ENCODE results near the gene TMPO. TPM values are rescaled to one million over a fixed set of nuclear protein-coding genes. Genes with fewer than 3 reads are reported as not detected.
"Not testable (repeated sequence)": the region's sequence is repeated elsewhere in the genome, so short reads cannot be mapped to it uniquely, and the experiment has no call there.

Gene TMPO
- total RNA-seq, 6 experiments from 2014 or later, result 19.8 to 43.2 (median 29.9) TPM

GRCh38 chr12:98592825-98593322 is 77.5 kb downstream of the TMPO start:
- no peaks in the 10 kb centered on the region for H3K9me3 ChIP-seq
- H3K4me1 ChIP-seq, result peaks cover 0 to 12% (median 5%) of the 10 kb centered on the region in 4 donors
- H3K27me3 ChIP-seq, result no peaks in the 10 kb centered on the region
- peaks cover 8 to 23% (median 12%) of the 10 kb centered on the region in 4 donors for H3K36me3 ChIP-seq
- ATAC-seq (peak in 2 of 4 donors; percentile 3), DNase-seq (no peak)
- WGBS (ENCODE audit: insufficient coverage, low coverage, low lambda C conversion rate, missing lambda C conversion rate), result 39% methylated on average over 9 of the region's 9 CpGs
- TF ChIP-seq CTCF (IDR thresholded peaks at IDR 0.05) (no peak), POLR2A (IDR thresholded peaks at IDR 0.05) (no peak)
- peak overlapping the region; percentile 33 to 95 (median 95) for H3K4me3 ChIP-seq
- peak overlapping the region; percentile 99 to 100 (median 99) for H3K27ac ChIP-seq
- intact Hi-C loops (cut with DNase I), result no loop called here

- DNase-seq (peak; percentile 96 to 98 (median 98)), ATAC-seq (peak; percentile 97 to 99 (median 98))
- H3K27ac ChIP-seq, result peak within 1 kb of the TSS; percentile 99 to 100 (median 99)
- no peaks in the 10 kb centered on the region for H3K27me3 ChIP-seq
- 0% methylated on average over 11 of the region's 67 CpGs for WGBS (ENCODE audit: insufficient coverage, low coverage, low lambda C conversion rate, missing lambda C conversion rate)
- H3K4me1 ChIP-seq, result peaks cover 0 to 12% (median 5%) of the 10 kb centered on the region in 4 donors
- H3K36me3 ChIP-seq, result peaks cover 12 to 29% (median 18%) of the 10 kb centered on the region in 4 donors
- H3K9me3 ChIP-seq, result no peaks in the 10 kb centered on the region
- intact Hi-C loops (cut with DNase I), result no loop called here
- H3K4me3 ChIP-seq, result peak within 1 kb of the TSS; percentile 95 to 98 (median 95)
- TF ChIP-seq POLR2A (IDR thresholded peaks at IDR 0.05) (peak; percentile 97), CTCF (IDR thresholded peaks at IDR 0.05) (no peak)
These were observed 78.1 kb downstream of the TMPO start, which contains the start of gene SLC25A3 for GRCh38 chr12:98593351-98594049. Gene SLC25A3 (plus strand): TSS chr12:98593686. CDS start chr12:98593979, 293 bp downstream.

- Histone ChIP-seq H3K27me3 (no peaks in the 10 kb centered on the region), H3K36me3 (peaks cover 15 to 37% (median 25%) of the 10 kb centered on the region in 4 donors), H3K4me1 (peaks cover 0 to 12% (median 5%) of the 10 kb centered on the region in 4 donors), H3K4me3 (peak overlapping the region; percentile 95 to 98 (median 95)), H3K9me3 (no peaks in the 10 kb centered on the region), H3K27ac (peak overlapping the region; percentile 99 to 100 (median 99))
- intact Hi-C loops (cut with DNase I), result no loop called here
- WGBS (ENCODE audit: insufficient coverage, low coverage, low lambda C conversion rate, missing lambda C conversion rate), result 0% methylated on average over 18 of the region's 35 CpGs
- TF ChIP-seq POLR2A (IDR thresholded peaks at IDR 0.05), result no peak
- TF ChIP-seq CTCF (IDR thresholded peaks at IDR 0.05), result no peak
- peak; percentile 26 to 59 (median 54) for ATAC-seq
- DNase-seq, result peak; percentile 48 to 72 (median 60)
These were observed 78.9 kb downstream of the TMPO start for GRCh38 chr12:98594050-98594835.

- H3K27me3 ChIP-seq, result no peaks in the 10 kb centered on the region
- H3K4me1 ChIP-seq, result peaks cover 0 to 12% (median 5%) of the 10 kb centered on the region in 4 donors
- no peaks in the 10 kb centered on the region for H3K9me3 ChIP-seq
- peak overlapping the region; percentile 95 to 98 (median 95) for H3K4me3 ChIP-seq
- intact Hi-C loops (cut with DNase I), result no loop called here
- TF ChIP-seq CTCF (IDR thresholded peaks at IDR 0.05), result no peak
- no peak for TF ChIP-seq POLR2A (IDR thresholded peaks at IDR 0.05)
- WGBS (ENCODE audit: insufficient coverage, low coverage, low lambda C conversion rate, missing lambda C conversion rate), result 56% methylated on average over 3 of the region's 3 CpGs
- no peak for ATAC-seq
- H3K27ac ChIP-seq, result peak overlapping the region; percentile 99 to 100 (median 99)
- no peak for DNase-seq
- H3K36me3 ChIP-seq, result peaks cover 21 to 48% (median 31%) of the 10 kb centered on the region in 4 donors
These were observed 80.0 kb downstream of the TMPO start for GRCh38 chr12:98595243-98595988.

- H3K27ac ChIP-seq; DNase-seq; ATAC-seq; intact Hi-C loops (cut with DNase I); H3K27me3 ChIP-seq; H3K4me3 ChIP-seq; H3K9me3 ChIP-seq: not testable (repeated sequence)
- Histone ChIP-seq H3K4me1 (peaks cover 0 to 12% (median 5%) of the 10 kb centered on the region in 4 donors), H3K36me3 (peaks cover 36 to 67% (median 48%) of the 10 kb centered on the region in 4 donors)
- 95% methylated on average over 5 of the region's 5 CpGs for WGBS (ENCODE audit: insufficient coverage, low coverage, low lambda C conversion rate, missing lambda C conversion rate)
These were observed 81.9 kb downstream of the TMPO start for GRCh38 chr12:98597313-98597712.

Measured in right lobe of liver (tissue), 6 donors.